Measurements from ENCODE around the gene EXOG.

- no peak for TF ChIP-seq CTCF (IDR thresholded peaks at IDR 0.05)
- no peak for TF ChIP-seq POLR2A (IDR thresholded peaks at IDR 0.05)
Measured at GRCh38 chr3:38516669-38517068, 20.5 kb downstream of the EXOG start.

Data from lower leg skin (tissue), 3 donors.